NCI-H2029 (cell line): ENCODE measurements around the gene COX8A.
"Not testable (repeated sequence)": the region's sequence is repeated elsewhere in the genome, so short reads cannot be mapped to it uniquely, and the experiment has no call there.

ENCODE experiments used
- DNase-seq: peaks from one replicate; lab custom pipeline; 2025; lab: John Stamatoyannopoulos, UW

COX8A gene

GRCh38 chr11:63970902-63971301, 3.5 kb upstream of the COX8A start:
- no peak for DNase-seq

GRCh38 chr11:63973912-63974258, 535 bp upstream of the COX8A start:
- not testable (repeated sequence) for DNase-seq

GRCh38 chr11:63978551-63979239, 4.3 kb downstream of the COX8A start:
- DNase-seq = no peak

- no peak for DNase-seq
Measured at GRCh38 chr11:63979426-63979825, 5.0 kb downstream of the COX8A start.

GRCh38 chr11:63985812-63986155, 11.4 kb downstream of the COX8A start:
- no peak for DNase-seq

- DNase-seq = peak; percentile 89
Measured at GRCh38 chr11:63986156-63986931, 11.9 kb downstream of the COX8A start, which contains the start of gene OTUB1. TSS of gene OTUB1 (plus strand) at chr11:63986438. CDS start at chr11:63986457, 19 bp downstream.

GRCh38 chr11:63986932-63987513, 12.6 kb downstream of the COX8A start:
- DNase-seq = no peak

- DNase-seq = no peak
Measured at GRCh38 chr11:63991558-63991957, 17.1 kb downstream of the COX8A start.

- no peak for DNase-seq
Measured at GRCh38 chr11:63993100-63993499, 18.7 kb downstream of the COX8A start.

- DNase-seq = no peak
Measured at GRCh38 chr11:63993993-63994392, 19.6 kb downstream of the COX8A start.

- DNase-seq = no peak
Measured at GRCh38 chr11:63996512-63996911, 22.1 kb downstream of the COX8A start.

GRCh38 chr11:63997104-63997700, 22.8 kb downstream of the COX8A start:
- no peak for DNase-seq

GRCh38 chr11:63997801-63998337, 23.4 kb downstream of the COX8A start:
- no peak for DNase-seq

- DNase-seq = peak; percentile 49
Measured at GRCh38 chr11:63998558-63999348, 24.3 kb downstream of the COX8A start.

- DNase-seq = peak; percentile 83
Measured at GRCh38 chr11:63999349-64000025, 25.1 kb downstream of the COX8A start.

- DNase-seq = no peak
Measured at GRCh38 chr11:64000026-64000739, 25.8 kb downstream of the COX8A start.

GRCh38 chr11:64000740-64001483, 26.5 kb downstream of the COX8A start:
- no peak for DNase-seq

GRCh38 chr11:64001484-64002420, 27.3 kb downstream of the COX8A start:
- no peak for DNase-seq
